Spleen (tissue), 7 donors: Measurements from ENCODE around the gene SRCIN1.

Source experiments
- CTCF ChIP-seq, 11 experiments: fragments of 200-600 bp in 7 of 11; fragments of 450-650 bp in 4 of 11; sonication (generic) in 4 of 11; IDR thresholded peaks in 8 of 11; conservative IDR thresholded peaks in 3 of 11; 1 replicate in 7 of 11; 2 replicates in 4 of 11; pipeline versions ENCODE4 v1.4.0 to v1.8.0; 2016 to 2021; ENCODE audit warnings: antibody characterized with exemption in 11 of 11, inconsistent platforms in 4 of 11, mild to moderate bottlenecking in 1 of 11
- POLR2AphosphoS5 ChIP-seq, 3 donors: sonication (generic); formaldehyde crosslinking; IDR thresholded peaks; one replicate each; pipeline ENCODE4 v1.5.1; 2017; ENCODE audit warnings: antibody characterized with exemption in 3 of 3
- donor health status: DM: no; HTN: no; CAD: no; lungs with moderate emphysema.
- donor health status: DM: no; HTN: no; CAD: no.
- donor health status: DM: no; HTN: no; CAD: no.

- TF ChIP-seq POLR2AphosphoS5 (IDR thresholded peaks at IDR 0.05) (no peak), CTCF (IDR thresholded peaks at IDR 0.05 in 8 of 11, conservative IDR thresholded peaks at IDR 0.05 in 3 of 11) (no peak)
These were observed 42.1 kb downstream of the SRCIN1 start for GRCh38 chr17:38563362-38564253.
